Measurements from ENCODE around the gene CHORDC1.

- TF ChIP-seq CTCF (IDR thresholded peaks at IDR 0.05; ENCODE audit: insufficient read depth, low read depth, low read length) (no peak), EZH2 (IDR thresholded peaks at IDR 0.05; ENCODE audit: insufficient read depth, low read length) (no peak)
Observed at GRCh38 chr11:90168571-90168970, 54.3 kb downstream of the CHORDC1 start.
